ENCODE data around the gene MEF2D. TPM values are rescaled to one million over a fixed set of nuclear protein-coding genes. Genes with fewer than 3 reads are reported as not detected.

MEF2D gene
- total RNA-seq, 1 donor from 2014 or later = 26.6 TPM

DNA sequence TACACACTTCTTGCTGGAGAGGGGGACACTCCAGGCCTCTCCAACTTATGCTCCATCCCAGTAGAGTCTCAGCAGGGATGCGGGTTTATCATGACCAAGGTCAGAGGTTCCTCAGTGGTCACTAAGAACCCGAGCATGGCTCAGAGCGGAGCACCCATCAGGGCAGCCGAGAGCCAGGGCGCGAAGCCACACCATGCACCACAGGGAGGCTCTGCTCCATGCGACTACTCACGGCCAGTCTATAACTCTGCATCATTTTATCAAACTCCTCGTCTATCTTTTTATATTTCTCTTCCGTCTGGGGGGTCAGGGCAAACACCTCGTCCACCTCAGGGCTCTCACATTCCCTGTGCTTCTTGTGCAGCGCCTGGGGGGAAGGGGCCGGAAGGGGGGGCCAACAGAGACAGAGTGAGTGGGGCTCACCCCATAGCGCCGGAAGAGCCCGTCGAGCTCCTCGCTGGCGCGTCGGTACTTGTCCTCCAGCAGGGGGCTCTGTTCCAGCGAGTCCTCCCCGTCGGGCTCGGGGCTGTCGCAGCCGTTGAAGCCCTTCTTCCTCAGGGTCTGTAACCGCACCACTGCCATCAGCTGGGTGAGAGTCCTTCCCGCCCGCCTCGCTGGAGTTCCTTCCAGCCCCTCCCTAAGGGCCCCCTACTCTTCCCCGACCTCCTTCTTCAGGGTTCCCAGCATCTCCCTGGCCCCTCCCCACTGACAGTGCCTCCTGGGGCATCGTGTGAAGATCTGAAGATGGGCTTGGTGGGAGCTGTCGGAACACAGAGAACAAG, 20.0 kb downstream of the MEF2D start:
- H3K9me3 Mint-ChIP-seq (ENCODE audit: low read depth) = no peaks in the 10 kb centered on the region
- peaks cover 16% of the 10 kb centered on the region for H3K36me3 Mint-ChIP-seq (ENCODE audit: insufficient read depth)
- no peak for DNase-seq (ENCODE audit: low spot score, unreplicated experiment)
- TF ChIP-seq, protein P1, sequence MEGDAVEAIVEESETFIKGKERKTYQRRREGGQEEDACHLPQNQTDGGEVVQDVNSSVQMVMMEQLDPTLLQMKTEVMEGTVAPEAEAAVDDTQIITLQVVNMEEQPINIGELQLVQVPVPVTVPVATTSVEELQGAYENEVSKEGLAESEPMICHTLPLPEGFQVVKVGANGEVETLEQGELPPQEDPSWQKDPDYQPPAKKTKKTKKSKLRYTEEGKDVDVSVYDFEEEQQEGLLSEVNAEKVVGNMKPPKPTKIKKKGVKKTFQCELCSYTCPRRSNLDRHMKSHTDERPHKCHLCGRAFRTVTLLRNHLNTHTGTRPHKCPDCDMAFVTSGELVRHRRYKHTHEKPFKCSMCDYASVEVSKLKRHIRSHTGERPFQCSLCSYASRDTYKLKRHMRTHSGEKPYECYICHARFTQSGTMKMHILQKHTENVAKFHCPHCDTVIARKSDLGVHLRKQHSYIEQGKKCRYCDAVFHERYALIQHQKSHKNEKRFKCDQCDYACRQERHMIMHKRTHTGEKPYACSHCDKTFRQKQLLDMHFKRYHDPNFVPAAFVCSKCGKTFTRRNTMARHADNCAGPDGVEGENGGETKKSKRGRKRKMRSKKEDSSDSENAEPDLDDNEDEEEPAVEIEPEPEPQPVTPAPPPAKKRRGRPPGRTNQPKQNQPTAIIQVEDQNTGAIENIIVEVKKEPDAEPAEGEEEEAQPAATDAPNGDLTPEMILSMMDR (IDR thresholded peaks at IDR 0.05; ENCODE audit: unreplicated experiment) = peak; percentile 66
- H3K27me3 Mint-ChIP-seq = no peaks in the 10 kb centered on the region
- H3K4me1 Mint-ChIP-seq (ENCODE audit: low read depth) = no peaks in the 10 kb centered on the region
- H3K4me3 Mint-ChIP-seq (ENCODE audit: low read depth) = no peak overlapping the region
- no peak overlapping the region for H3K27ac Mint-ChIP-seq

DNA sequence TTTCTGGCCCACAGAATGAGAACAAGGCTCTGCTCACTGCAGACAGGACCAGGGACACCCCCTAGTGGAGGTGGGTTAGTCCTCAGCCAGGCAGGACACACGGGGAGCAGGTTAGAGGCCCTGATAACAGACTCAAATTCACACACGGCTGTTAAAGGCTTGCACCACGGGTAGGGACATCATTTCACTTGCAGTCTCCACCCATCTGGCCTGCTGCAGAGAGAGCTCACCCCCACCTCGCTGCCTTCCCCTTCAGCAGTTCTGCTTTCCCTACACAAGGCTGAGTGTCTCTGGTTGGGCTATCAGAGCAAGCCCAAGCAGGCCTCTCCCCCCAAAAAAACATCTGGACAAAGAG, 20.6 kb downstream of the MEF2D start:
- Mint-ChIP-seq H3K4me1 (ENCODE audit: low read depth) (no peaks in the 10 kb centered on the region), H3K4me3 (ENCODE audit: low read depth) (no peak overlapping the region), H3K27me3 (no peaks in the 10 kb centered on the region), H3K36me3 (ENCODE audit: insufficient read depth) (peaks cover 16% of the 10 kb centered on the region), H3K9me3 (ENCODE audit: low read depth) (no peaks in the 10 kb centered on the region), H3K27ac (peak overlapping the region; percentile 56)
- TF ChIP-seq, protein P1 (IDR thresholded peaks at IDR 0.05; ENCODE audit: unreplicated experiment) = no peak
- DNase-seq (ENCODE audit: low spot score, unreplicated experiment) = no peak

DNA sequence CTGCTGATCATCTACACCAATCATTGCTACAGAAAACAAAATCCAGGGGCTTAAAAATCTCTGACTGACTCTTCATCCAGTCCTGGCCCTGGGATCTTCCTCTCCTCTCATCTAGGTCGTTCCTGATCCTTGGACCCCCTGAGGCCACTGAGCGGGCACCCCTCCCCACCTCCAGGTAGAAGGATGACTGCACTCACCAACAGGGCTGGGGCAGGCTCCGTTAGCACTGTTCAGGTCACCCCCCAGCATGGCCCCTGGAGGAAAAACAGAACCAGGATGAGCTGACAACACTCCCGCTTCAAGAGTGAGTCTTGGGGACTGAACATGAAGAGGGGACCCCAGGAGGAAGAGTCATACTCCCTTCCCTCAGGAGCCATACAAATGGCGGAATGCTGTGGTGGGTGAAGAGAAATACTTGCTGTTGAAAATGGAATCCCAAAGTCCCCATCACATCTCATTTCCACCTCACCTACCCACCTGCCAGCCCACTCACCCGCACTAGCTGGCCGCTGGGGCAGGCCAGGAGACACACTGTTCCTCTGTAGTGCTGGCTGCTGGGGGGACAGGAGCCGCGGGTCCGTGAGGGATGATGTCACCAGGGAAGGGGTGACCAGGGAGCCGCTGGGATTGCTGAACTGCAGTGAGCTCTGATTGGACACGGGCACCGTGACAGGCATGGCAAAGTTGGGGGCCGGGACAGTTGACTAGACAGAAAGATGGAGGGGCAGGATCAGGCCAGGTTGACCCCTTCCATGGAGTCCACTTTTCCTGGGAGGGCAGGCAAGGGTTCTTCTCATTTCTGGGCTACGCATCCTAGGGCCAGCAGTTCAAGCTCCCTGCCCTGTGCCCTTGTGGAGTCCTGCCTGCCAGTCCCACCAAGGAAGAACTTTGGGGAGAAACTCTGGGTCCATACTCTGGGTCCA, 21.2 kb downstream of the MEF2D start:
- DNase-seq (ENCODE audit: low spot score, unreplicated experiment) = no peak
- Mint-ChIP-seq H3K27ac (no peak overlapping the region), H3K27me3 (no peaks in the 10 kb centered on the region), H3K4me3 (ENCODE audit: low read depth) (no peak overlapping the region), H3K36me3 (ENCODE audit: insufficient read depth) (peaks cover 16% of the 10 kb centered on the region), H3K4me1 (ENCODE audit: low read depth) (no peaks in the 10 kb centered on the region), H3K9me3 (ENCODE audit: low read depth) (no peaks in the 10 kb centered on the region)
- TF ChIP-seq, protein P1 (IDR thresholded peaks at IDR 0.05; ENCODE audit: unreplicated experiment) = no peak

DNA sequence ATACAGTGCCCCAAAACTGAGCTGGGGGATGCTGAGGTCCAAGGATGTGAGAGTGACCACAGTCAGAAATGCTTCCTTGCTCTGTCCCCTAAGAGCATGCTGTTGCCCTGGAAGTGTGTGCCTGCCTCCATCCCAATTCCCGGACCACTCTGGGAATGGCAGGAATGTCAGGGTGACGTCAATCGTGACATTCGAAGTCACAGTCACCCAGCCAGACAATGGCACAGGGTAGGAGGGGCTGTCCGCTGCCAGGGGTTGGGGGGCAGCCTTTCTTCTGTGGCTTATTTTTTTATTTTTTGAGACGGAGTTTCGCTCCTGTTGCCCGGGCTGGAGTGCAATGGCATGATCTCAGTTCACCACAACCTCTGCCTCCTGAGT, 22.3 kb downstream of the MEF2D start:
- Mint-ChIP-seq H3K27me3 (no peaks in the 10 kb centered on the region), H3K36me3 (ENCODE audit: insufficient read depth) (peaks cover 23% of the 10 kb centered on the region), H3K27ac (no peak overlapping the region), H3K4me1 (ENCODE audit: low read depth) (peaks cover under 1% of the 10 kb centered on the region), H3K9me3 (ENCODE audit: low read depth) (no peaks in the 10 kb centered on the region), H3K4me3 (ENCODE audit: low read depth) (no peak overlapping the region)
- no peak for DNase-seq (ENCODE audit: low spot score, unreplicated experiment)
- TF ChIP-seq, protein P1 (IDR thresholded peaks at IDR 0.05; ENCODE audit: unreplicated experiment) = no peak

DNA sequence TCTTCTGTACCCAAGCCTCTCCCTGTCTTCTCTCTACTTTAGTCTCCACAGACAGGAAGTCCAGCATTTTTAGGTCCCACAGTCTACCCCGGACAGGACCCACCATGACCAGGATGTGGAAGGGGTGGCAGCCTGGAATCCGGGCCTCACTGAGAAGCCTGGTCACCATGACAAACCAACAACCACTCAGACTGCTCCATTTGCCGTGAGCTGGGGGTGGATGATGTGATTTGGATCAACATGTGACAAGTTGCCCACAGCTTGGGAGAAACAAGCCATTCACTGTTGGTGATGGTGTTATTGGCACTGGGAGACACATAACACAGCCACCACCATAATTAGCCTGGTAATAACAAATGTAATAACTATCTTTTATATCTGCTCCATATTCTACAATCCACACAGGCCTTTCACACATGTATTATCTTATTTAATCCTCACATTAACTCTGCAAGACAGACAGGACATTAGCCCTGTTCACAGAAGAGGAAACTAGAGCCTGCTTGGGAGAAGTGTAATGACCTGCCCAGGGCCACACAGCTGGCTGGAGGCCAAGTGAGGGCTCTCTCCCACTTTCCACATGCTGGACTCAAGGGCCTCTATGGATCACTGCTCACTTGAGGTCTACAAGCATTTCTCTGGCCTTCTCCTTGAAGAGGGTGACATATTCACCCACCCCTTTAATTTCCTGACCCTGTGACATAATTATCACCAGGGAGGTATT, 22.9 kb downstream of the MEF2D start:
- H3K4me1 Mint-ChIP-seq (ENCODE audit: low read depth) = peaks cover 2% of the 10 kb centered on the region
- H3K9me3 Mint-ChIP-seq (ENCODE audit: low read depth) = no peaks in the 10 kb centered on the region
- no peaks in the 10 kb centered on the region for H3K27me3 Mint-ChIP-seq
- TF ChIP-seq, protein P1 (IDR thresholded peaks at IDR 0.05; ENCODE audit: unreplicated experiment) = no peak
- peak overlapping the region; percentile 41 for H3K27ac Mint-ChIP-seq
- no peak for DNase-seq (ENCODE audit: low spot score, unreplicated experiment)
- peaks cover 25% of the 10 kb centered on the region for H3K36me3 Mint-ChIP-seq (ENCODE audit: insufficient read depth)
- H3K4me3 Mint-ChIP-seq (ENCODE audit: low read depth) = no peak overlapping the region

All from progenitor cell of endocrine pancreas (in vitro differentiated cells).